ENCODE measurements around the gene HLCS.

Gene HLCS

DNA sequence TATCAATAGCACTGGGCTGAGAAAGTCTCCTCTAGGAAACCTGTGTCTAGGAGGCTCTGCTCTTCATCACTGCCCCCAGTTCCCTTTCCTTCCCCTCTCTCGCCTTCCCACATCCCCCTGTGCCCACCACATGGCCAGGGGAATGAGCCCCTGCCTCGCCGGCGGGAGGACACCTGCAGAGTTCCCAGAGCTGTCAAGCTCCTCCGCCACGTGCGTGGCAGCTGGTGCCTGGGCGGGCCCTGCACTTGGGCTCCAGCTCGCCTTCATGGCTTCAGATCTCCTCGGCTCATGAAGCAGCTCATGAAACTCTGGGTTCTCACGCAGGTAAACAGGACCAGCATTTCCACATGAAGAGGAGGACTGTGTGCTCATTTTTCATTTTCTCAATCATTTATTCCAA, 204.8 kb downstream of the HLCS start:
- no CpG with 5 or more reads among the region's 11 CpGs for WGBS, 2 donors (ENCODE audit: extremely low coverage in 2 of 2, insufficient read length in 2 of 2, insufficient replicate concordance in 1 of 2)
- Histone ChIP-seq H3K18ac (ENCODE audit: low read length) (peak overlapping the region; percentile 38), H3K4me1 (ENCODE audit: control insufficient read depth in 2 of 2, insufficient read depth in 1 of 2, low read depth in 1 of 2, low read length in 2 of 2) (peaks cover 6 to 7% of the 10 kb centered on the region in 2 donors)

DNA sequence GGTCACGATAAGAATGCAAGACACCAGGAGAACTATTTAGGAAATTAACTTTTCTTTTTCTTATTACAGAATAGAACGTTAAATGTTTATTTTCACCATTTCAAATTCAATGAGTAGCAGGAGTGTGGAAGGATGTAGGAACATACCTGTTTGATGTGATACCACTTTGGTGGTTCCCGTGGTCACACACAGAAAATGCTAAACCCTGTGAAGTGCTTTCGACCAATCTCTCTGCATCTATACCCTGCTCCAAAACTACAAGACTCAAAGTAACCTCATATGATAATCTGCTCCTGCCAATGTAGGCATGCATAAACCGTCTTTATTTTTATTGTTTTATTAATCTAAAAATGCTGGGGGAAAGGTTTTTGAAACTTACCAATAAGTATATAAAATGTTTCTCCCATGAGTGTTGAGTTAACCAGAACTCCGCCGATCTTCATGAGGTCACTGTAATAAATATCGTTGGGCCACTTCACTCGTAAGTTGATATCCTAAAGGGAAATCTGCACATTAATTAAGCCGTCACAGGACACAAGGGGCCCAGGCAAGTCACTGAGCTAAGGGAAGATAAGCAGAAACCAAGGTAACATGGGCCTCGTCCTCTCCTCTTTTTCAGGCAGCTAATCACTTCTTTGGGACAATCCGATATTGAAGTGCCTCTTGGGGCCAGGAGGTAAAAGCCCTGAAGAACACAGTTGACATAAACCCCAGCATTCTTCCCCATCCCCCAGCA, 207.0 kb downstream of the HLCS start:
- Histone ChIP-seq H2AK5ac (ENCODE audit: low read depth, low read length) (no peak overlapping the region), H3K4me1 (ENCODE audit: control insufficient read depth in 2 of 2, insufficient read depth in 1 of 2, low read depth in 1 of 2, low read length in 2 of 2) (peaks cover 10 to 12% of the 10 kb centered on the region in 2 donors), H3K9me3 (replicated peaks in 1 of 2; ENCODE audit: control insufficient read depth in 2 of 2, insufficient read depth in 1 of 2, low read depth in 1 of 2, low read length in 2 of 2) (no peaks in the 10 kb centered on the region), H2AFZ (ENCODE audit: low read length) (no peak overlapping the region), H3K4ac (ENCODE audit: low read length) (no peak overlapping the region), H3K4me2 (ENCODE audit: insufficient read depth, low read length, poor library complexity, severe bottlenecking) (no peak overlapping the region), H3K9ac (ENCODE audit: low read depth, low read length, poor library complexity) (no peak overlapping the region), H3K27ac (replicated peaks; ENCODE audit: low read length) (no peak overlapping the region), H4K8ac (ENCODE audit: low read depth, low read length) (no peak overlapping the region), H3K23ac (ENCODE audit: low read depth, low read length, poor library complexity) (no peak overlapping the region), H2BK12ac (ENCODE audit: low read length) (no peak overlapping the region), H2BK5ac (ENCODE audit: low read length) (no peak overlapping the region), H2BK120ac (ENCODE audit: low read depth, low read length) (no peak overlapping the region), H3K18ac (ENCODE audit: low read length) (no peak overlapping the region), H3K36me3 (replicated peaks in 1 of 2; ENCODE audit: control insufficient read depth in 2 of 2, insufficient read depth in 2 of 2, low read length in 2 of 2) (peaks cover 0 to 13% of the 10 kb centered on the region in 2 donors), H3K14ac (ENCODE audit: low read length) (no peak overlapping the region), H3K4me3 (ENCODE audit: low read length in 2 of 2) (no peak overlapping the region), H2BK15ac (ENCODE audit: low read length) (no peak overlapping the region), H3K27me3 (ENCODE audit: control insufficient read depth in 3 of 3, insufficient read depth in 3 of 3, low read depth in 1 of 3, low read length in 3 of 3) (no peaks in the 10 kb centered on the region), H4K91ac (ENCODE audit: low read depth, low read length, poor library complexity) (no peak overlapping the region), H3K79me1 (ENCODE audit: low read depth, low read length) (no peaks in the 10 kb centered on the region)
- DNase-seq (ENCODE audit: low spot score): no peak
- WGBS, 2 donors (ENCODE audit: extremely low coverage in 2 of 2, insufficient read length in 2 of 2, insufficient replicate concordance in 1 of 2): no CpG with 5 or more reads among the region's 12 CpGs

More for the DNA sequence above, 204.8 kb downstream of the HLCS start:
- H4K8ac ChIP-seq (ENCODE audit: low read depth, low read length): no peak overlapping the region
- H2BK12ac ChIP-seq (ENCODE audit: low read length): peak overlapping the region; percentile 14
- no peak overlapping the region for H3K4me2 ChIP-seq (ENCODE audit: insufficient read depth, low read length, poor library complexity, severe bottlenecking)
- H2AK5ac ChIP-seq (ENCODE audit: low read depth, low read length): peak overlapping the region; percentile 31
- no peak overlapping the region for H3K23ac ChIP-seq (ENCODE audit: low read depth, low read length, poor library complexity)
- no peaks in the 10 kb centered on the region for H3K27me3 ChIP-seq (ENCODE audit: control insufficient read depth in 3 of 3, insufficient read depth in 3 of 3, low read depth in 1 of 3, low read length in 3 of 3)
- H3K14ac ChIP-seq (ENCODE audit: low read length): no peak overlapping the region
- H3K4me3 ChIP-seq (ENCODE audit: low read length in 2 of 2): no peak overlapping the region
- H3K9ac ChIP-seq (ENCODE audit: low read depth, low read length, poor library complexity): no peak overlapping the region
- H3K79me1 ChIP-seq (ENCODE audit: low read depth, low read length): no peaks in the 10 kb centered on the region
- H2BK120ac ChIP-seq (ENCODE audit: low read depth, low read length): no peak overlapping the region
- H2BK5ac ChIP-seq (ENCODE audit: low read length): no peak overlapping the region
- H3K9me3 ChIP-seq (replicated peaks in 1 of 2; ENCODE audit: control insufficient read depth in 2 of 2, insufficient read depth in 1 of 2, low read depth in 1 of 2, low read length in 2 of 2): no peaks in the 10 kb centered on the region
- H2BK15ac ChIP-seq (ENCODE audit: low read length): no peak overlapping the region
- no peak overlapping the region for H3K4ac ChIP-seq (ENCODE audit: low read length)
- H3K36me3 ChIP-seq (replicated peaks in 1 of 2; ENCODE audit: control insufficient read depth in 2 of 2, insufficient read depth in 2 of 2, low read length in 2 of 2): peaks cover 0 to 10% of the 10 kb centered on the region in 2 donors
- no peak for DNase-seq (ENCODE audit: low spot score)
- H3K27ac ChIP-seq (replicated peaks; ENCODE audit: low read length): no peak overlapping the region
- H4K91ac ChIP-seq (ENCODE audit: low read depth, low read length, poor library complexity): no peak overlapping the region
- no peak overlapping the region for H2AFZ ChIP-seq (ENCODE audit: low read length)

DNA sequence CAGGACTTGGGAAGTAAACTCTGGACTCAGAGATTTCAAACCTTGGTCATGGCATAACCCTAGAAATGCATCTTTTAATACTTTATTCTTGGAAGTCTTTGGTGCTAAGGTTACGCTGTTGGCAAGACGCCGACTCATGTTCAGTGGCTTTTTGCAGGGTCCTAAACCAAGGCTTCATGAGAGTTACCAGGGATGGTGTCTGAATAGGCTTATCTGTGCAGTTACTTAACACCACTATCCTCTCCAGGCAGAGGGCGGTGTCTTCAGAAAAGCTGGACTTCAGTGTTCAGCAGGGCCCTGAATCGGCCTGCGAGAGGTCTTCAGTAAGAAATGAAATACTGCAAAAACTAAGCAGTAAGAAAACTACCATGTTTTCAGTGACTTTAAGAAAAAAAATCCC, 209.3 kb downstream of the HLCS start:
- H4K91ac ChIP-seq (ENCODE audit: low read depth, low read length, poor library complexity): no peak overlapping the region
- no peak overlapping the region for H2BK5ac ChIP-seq (ENCODE audit: low read length)
- no peak overlapping the region for H4K8ac ChIP-seq (ENCODE audit: low read depth, low read length)
- H2AFZ ChIP-seq (ENCODE audit: low read length): no peak overlapping the region
- no peak overlapping the region for H3K9ac ChIP-seq (ENCODE audit: low read depth, low read length, poor library complexity)
- no peak overlapping the region for H2BK120ac ChIP-seq (ENCODE audit: low read depth, low read length)
- H3K18ac ChIP-seq (ENCODE audit: low read length): no peak overlapping the region
- no CpG with 5 or more reads among the region's 6 CpGs for WGBS, 2 donors (ENCODE audit: extremely low coverage in 2 of 2, insufficient read length in 2 of 2, insufficient replicate concordance in 1 of 2)
- H2BK12ac ChIP-seq (ENCODE audit: low read length): no peak overlapping the region
- no peak overlapping the region for H3K14ac ChIP-seq (ENCODE audit: low read length)
- peaks cover 10 to 17% of the 10 kb centered on the region in 2 donors for H3K4me1 ChIP-seq (ENCODE audit: control insufficient read depth in 2 of 2, insufficient read depth in 1 of 2, low read depth in 1 of 2, low read length in 2 of 2)
- no peak overlapping the region for H3K27ac ChIP-seq (replicated peaks; ENCODE audit: low read length)
- no peak overlapping the region for H3K23ac ChIP-seq (ENCODE audit: low read depth, low read length, poor library complexity)
- H3K4me2 ChIP-seq (ENCODE audit: insufficient read depth, low read length, poor library complexity, severe bottlenecking): no peak overlapping the region
- H3K36me3 ChIP-seq (replicated peaks in 1 of 2; ENCODE audit: control insufficient read depth in 2 of 2, insufficient read depth in 2 of 2, low read length in 2 of 2): peaks cover 0 to 18% of the 10 kb centered on the region in 2 donors
- no peak overlapping the region for H2BK15ac ChIP-seq (ENCODE audit: low read length)
- no peaks in the 10 kb centered on the region for H3K9me3 ChIP-seq (replicated peaks in 1 of 2; ENCODE audit: control insufficient read depth in 2 of 2, insufficient read depth in 1 of 2, low read depth in 1 of 2, low read length in 2 of 2)
- DNase-seq (ENCODE audit: low spot score): no peak
- no peaks in the 10 kb centered on the region for H3K27me3 ChIP-seq (ENCODE audit: control insufficient read depth in 3 of 3, insufficient read depth in 3 of 3, low read depth in 1 of 3, low read length in 3 of 3)
- H3K4me3 ChIP-seq (ENCODE audit: low read length in 2 of 2): no peak overlapping the region
- H3K4ac ChIP-seq (ENCODE audit: low read length): no peak overlapping the region
- no peaks in the 10 kb centered on the region for H3K79me1 ChIP-seq (ENCODE audit: low read depth, low read length)
- H2AK5ac ChIP-seq (ENCODE audit: low read depth, low read length): no peak overlapping the region

GRCh38 chr21:36756527-36756926, 209.9 kb downstream of the HLCS start:
- Histone ChIP-seq H3K79me1 (ENCODE audit: low read depth, low read length) (no peaks in the 10 kb centered on the region), H4K8ac (ENCODE audit: low read depth, low read length) (no peak overlapping the region), H3K4me2 (ENCODE audit: insufficient read depth, low read length, poor library complexity, severe bottlenecking) (no peak overlapping the region), H3K27ac (replicated peaks; ENCODE audit: low read length) (no peak overlapping the region), H2BK15ac (ENCODE audit: low read length) (no peak overlapping the region), H3K23ac (ENCODE audit: low read depth, low read length, poor library complexity) (no peak overlapping the region), H2AFZ (ENCODE audit: low read length) (no peak overlapping the region), H3K14ac (ENCODE audit: low read length) (no peak overlapping the region), H3K4me3 (ENCODE audit: low read length in 2 of 2) (no peak overlapping the region), H3K18ac (ENCODE audit: low read length) (no peak overlapping the region), H2BK120ac (ENCODE audit: low read depth, low read length) (no peak overlapping the region), H2BK5ac (ENCODE audit: low read length) (no peak overlapping the region), H3K27me3 (ENCODE audit: control insufficient read depth in 3 of 3, insufficient read depth in 3 of 3, low read depth in 1 of 3, low read length in 3 of 3) (no peaks in the 10 kb centered on the region), H2BK12ac (ENCODE audit: low read length) (no peak overlapping the region), H3K4ac (ENCODE audit: low read length) (no peak overlapping the region), H3K36me3 (replicated peaks in 1 of 2; ENCODE audit: control insufficient read depth in 2 of 2, insufficient read depth in 2 of 2, low read length in 2 of 2) (peaks cover 0 to 18% of the 10 kb centered on the region in 2 donors), H4K91ac (ENCODE audit: low read depth, low read length, poor library complexity) (no peak overlapping the region), H2AK5ac (ENCODE audit: low read depth, low read length) (no peak overlapping the region), H3K9me3 (replicated peaks in 1 of 2; ENCODE audit: control insufficient read depth in 2 of 2, insufficient read depth in 1 of 2, low read depth in 1 of 2, low read length in 2 of 2) (no peaks in the 10 kb centered on the region), H3K9ac (ENCODE audit: low read depth, low read length, poor library complexity) (no peak overlapping the region), H3K4me1 (ENCODE audit: control insufficient read depth in 2 of 2, insufficient read depth in 1 of 2, low read depth in 1 of 2, low read length in 2 of 2) (peaks cover 11 to 21% of the 10 kb centered on the region in 2 donors)
- no CpG with 5 or more reads among the region's 7 CpGs for WGBS, 2 donors (ENCODE audit: extremely low coverage in 2 of 2, insufficient read length in 2 of 2, insufficient replicate concordance in 1 of 2)
- DNase-seq (ENCODE audit: low spot score): no peak

Measured in neuronal stem cell (in vitro differentiated cells).